GM23248 (cell line): ENCODE measurements around the gene TDRD3.

Source experiments
- EZH2 ChIP-seq: fragments of 200-600 bp; sonication (generic); IDR thresholded peaks from 2 replicates; pipeline ENCODE4 v1.6.1; 2018; ENCODE audit warnings: antibody characterized with exemption, mild to moderate bottlenecking; ENCODE audit not compliant: insufficient read depth, poor library complexity, severe bottlenecking
- EZH2phosphoT487 ChIP-seq: fragments of 200-600 bp; sonication (generic); IDR thresholded peaks from 2 replicates; pipeline ENCODE4 v1.6.1; 2018; ENCODE audit warnings: antibody characterized with exemption, moderate library complexity, mild to moderate bottlenecking, low read depth; ENCODE audit not compliant: insufficient read depth

DNA sequence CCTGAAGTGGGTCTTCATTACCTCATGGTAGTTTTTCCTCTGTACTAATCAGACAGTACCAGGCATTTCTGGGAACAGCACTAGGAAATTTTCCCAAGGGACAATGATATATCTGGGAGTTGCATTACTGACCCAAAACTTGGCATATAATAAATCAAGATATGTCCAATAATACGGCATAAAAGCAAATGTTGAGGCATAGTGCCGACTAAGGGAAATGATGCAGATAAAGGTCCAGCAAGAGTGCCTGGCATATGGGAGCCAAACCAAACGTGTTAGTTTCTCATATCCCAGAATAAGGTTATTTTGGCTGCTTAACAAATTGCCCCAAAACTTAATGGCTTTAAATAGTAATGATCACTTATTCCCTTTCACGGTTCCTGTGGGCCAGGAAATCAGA lies 12.1 kb upstream of the TDRD3 start:
- TF ChIP-seq EZH2 (no peak), EZH2phosphoT487 (no peak)
